SJCRH30 (cell line): ENCODE data around the gene POMC. TPM values are rescaled to one million over a fixed set of nuclear protein-coding genes. Genes with fewer than 3 reads are reported as not detected.
"Not testable (repeated sequence)": the region's sequence is repeated elsewhere in the genome, so short reads cannot be mapped to it uniquely, and the experiment has no call there.

Experiments used
- DNase-seq, 2 experiments: peaks; one replicate each; pipeline ENCODE4 v3.0.0-alpha.2; 2015 to 2020
- H3K27ac ChIP-seq: fragments of 250-450 bp; sonication (Bioruptor Pico); 2 replicates; pipeline ENCODE4 v1.5.1; 2020; ENCODE audit warnings: mild to moderate bottlenecking, moderate library complexity
- H3K27me3 ChIP-seq: fragments of 250-450 bp; sonication (Bioruptor Pico); 2 replicates; pipeline ENCODE4 v1.5.1; 2020; ENCODE audit warnings: mild to moderate bottlenecking, moderate library complexity
- H3K36me3 ChIP-seq: fragments of 250-450 bp; sonication (Bioruptor Pico); 2 replicates; pipeline ENCODE4 v1.5.1; 2020; ENCODE audit warnings: mild to moderate bottlenecking, moderate library complexity
- H3K4me1 ChIP-seq: fragments of 250-450 bp; sonication (Bioruptor Pico); 2 replicates; pipeline ENCODE4 v1.5.1; 2020; ENCODE audit warnings: mild to moderate bottlenecking, moderate library complexity
- H3K4me3 ChIP-seq: fragments of 250-450 bp; sonication (Bioruptor Pico); 2 replicates; pipeline ENCODE4 v1.5.1; 2020; ENCODE audit warnings: mild to moderate bottlenecking, moderate library complexity
- H3K9me3 ChIP-seq: fragments of 250-450 bp; sonication (Bioruptor Pico); replicated peaks from 2 replicates; pipeline ENCODE4 v1.5.1; 2020; ENCODE audit warnings: mild to moderate bottlenecking, moderate library complexity
- total RNA-seq: library from RNA; depleted of rRNA; stranded (reverse); fragments of >200 nt; shearing (Covaris generic); gene quantifications from 2 replicates; pipeline ENCODE4 v1.2.3, GENCODE V29; 2014

Gene POMC
- total RNA-seq, 1 experiment from 2014 or later = not detected

DNA sequence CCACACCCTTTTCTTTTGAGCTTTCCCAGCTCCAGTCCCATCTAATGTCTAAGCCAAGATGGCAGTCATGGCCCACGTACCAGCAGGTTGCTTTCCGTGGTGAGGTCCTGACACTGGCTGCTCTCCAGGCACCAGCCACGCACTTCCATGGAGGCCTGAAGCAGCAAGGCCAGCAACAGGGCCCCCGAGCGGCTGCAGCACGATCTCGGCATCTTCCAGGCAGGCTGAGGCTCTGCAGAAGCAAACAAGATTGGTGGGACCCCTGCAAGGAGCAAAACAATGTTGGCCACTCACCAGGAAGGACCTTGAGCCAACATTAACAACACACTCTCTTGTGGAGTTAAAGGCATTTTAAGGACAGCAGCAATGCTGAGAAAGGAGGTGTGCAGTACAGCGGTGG lies 3.8 kb downstream of the POMC start:
- Histone ChIP-seq H3K4me1 (peaks cover 8% of the 10 kb centered on the region), H3K27me3 (peaks cover 19% of the 10 kb centered on the region; the same call in 1 of the 2 replicates), H3K36me3 (no peaks in the 10 kb centered on the region), H3K4me3 (no peak overlapping the region), H3K9me3 (no peaks in the 10 kb centered on the region), H3K27ac (no peak overlapping the region)
- DNase-seq = no peak

GRCh38 chr2:25162061-25162460 lies 6.3 kb downstream of the POMC start:
- not testable (repeated sequence) for H3K27ac ChIP-seq, H3K36me3 ChIP-seq, DNase-seq, H3K27me3 ChIP-seq, H3K9me3 ChIP-seq, H3K4me3 ChIP-seq, H3K4me1 ChIP-seq

DNA sequence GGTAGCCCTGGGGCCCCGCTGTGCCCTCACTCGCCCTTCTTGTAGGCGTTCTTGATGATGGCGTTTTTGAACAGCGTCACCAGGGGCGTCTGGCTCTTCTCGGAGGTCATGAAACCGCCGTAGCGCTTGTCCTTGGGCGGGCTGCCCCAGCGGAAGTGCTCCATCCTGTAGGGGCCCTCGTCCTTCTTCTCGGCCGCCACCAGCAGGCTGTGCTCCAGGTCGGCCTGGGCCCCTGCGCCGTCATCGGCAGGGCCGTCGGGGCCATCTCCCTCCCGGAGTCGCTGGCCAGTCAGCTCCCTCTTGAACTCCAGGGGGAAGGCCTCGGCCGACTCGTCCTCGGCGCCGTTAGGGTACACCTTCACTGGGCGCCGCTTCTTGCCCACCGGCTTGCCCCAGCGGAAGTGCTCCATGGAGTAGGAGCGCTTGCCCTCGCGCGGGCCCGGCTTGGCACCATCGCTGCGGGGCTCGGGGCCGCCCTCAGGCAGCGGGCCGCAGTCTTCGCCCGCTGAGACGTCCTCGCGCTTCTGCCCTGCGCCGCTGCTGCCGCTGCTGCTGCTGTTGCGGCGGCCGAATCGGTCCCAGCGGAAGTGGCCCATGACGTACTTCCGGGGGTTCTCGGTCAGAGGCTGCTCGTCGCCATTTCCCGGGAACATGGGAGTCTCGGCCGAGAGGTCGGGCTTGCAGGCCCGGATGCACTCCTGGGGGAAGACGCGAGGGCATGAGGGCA lies 7.2 kb downstream of the POMC start:
- peaks cover 8% of the 10 kb centered on the region for H3K4me1 ChIP-seq
- no peak overlapping the region for H3K27ac ChIP-seq
- no peak for DNase-seq
- H3K27me3 ChIP-seq = 0 out of 2 replicates have a peak, but pooled peaks cover 4% of the 10 kb centered on the region
- H3K4me3 ChIP-seq = no peak overlapping the region
- no peaks in the 10 kb centered on the region for H3K9me3 ChIP-seq
- H3K36me3 ChIP-seq = no peaks in the 10 kb centered on the region

GRCh38 chr2:25160376-25160775 lies 8.0 kb downstream of the POMC start:
- 0 out of 2 replicates have a peak, but pooled peaks cover 4% of the 10 kb centered on the region for H3K27me3 ChIP-seq
- no peak for DNase-seq
- H3K27ac ChIP-seq = no peak overlapping the region
- H3K9me3 ChIP-seq = no peaks in the 10 kb centered on the region
- no peaks in the 10 kb centered on the region for H3K36me3 ChIP-seq
- no peak overlapping the region for H3K4me3 ChIP-seq
- H3K4me1 ChIP-seq = peaks cover 8% of the 10 kb centered on the region

DNA sequence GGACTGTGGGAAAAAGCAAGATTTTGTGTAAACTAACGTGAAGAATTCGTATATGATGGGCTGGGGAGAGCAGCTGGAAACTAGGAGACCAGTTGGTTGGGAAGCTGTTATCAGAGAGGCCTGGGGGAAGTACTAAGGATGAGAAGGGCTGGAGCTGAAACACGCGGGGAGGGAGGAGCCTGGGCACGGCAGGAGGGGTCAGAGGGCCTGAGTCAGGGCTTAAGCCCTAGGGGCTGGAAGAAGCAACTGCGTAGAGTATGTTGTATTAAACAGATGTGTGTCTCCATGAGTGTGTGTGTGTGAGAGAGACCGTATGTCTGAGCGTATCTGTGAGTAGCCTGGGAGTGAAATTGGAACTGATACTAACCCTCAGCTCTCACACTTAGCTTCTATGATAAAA lies 8.4 kb downstream of the POMC start:
- Histone ChIP-seq H3K9me3 (no peaks in the 10 kb centered on the region), H3K27ac (no peak overlapping the region)
- peak; percentile 72 to 74 for DNase-seq

DNA sequence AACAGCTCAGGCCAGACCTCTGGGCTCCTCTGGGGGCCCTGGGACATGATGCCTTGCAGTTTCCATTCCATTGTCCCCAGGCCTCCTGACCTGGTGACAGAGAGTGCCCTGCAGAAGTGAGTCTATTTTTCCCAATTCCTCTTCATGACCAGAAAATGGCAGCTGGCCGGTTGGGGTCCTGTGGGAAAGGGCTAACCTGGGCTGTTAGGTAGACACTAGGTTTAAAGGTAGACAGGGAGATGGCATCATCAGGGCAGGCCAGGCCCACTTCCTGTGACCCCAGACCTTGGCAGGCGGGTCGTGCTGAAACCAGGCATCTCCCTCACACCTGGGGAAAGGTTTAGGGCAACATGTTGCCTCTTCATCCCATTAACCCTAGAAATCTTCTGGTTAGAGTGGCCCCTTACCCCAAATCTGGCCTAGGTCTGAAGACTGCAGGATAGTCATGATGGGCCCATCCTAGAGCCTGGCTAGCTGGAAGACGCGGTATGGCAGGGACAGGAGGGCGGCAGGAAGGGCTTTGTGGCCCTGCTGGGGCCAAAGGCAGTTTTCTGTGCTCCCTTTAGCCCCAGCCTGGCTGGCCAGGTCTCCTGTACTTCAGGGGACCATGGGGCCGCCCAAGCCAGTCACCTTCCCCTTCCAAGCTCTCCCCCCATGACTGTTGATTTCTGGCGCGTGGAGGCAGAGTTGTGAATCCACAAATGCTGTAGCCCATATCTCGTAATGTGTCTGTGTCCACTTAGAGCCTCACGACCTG lies 10.1 kb downstream of the POMC start:
- H3K36me3 ChIP-seq = no peaks in the 10 kb centered on the region
- DNase-seq = no peak
- peaks cover 8% of the 10 kb centered on the region for H3K4me1 ChIP-seq
- no peak overlapping the region for H3K4me3 ChIP-seq
- no peaks in the 10 kb centered on the region for H3K9me3 ChIP-seq
- H3K27me3 ChIP-seq = no peaks in the 10 kb centered on the region
- no peak overlapping the region for H3K27ac ChIP-seq

More for the DNA sequence above, 8.4 kb downstream of the POMC start:
- Histone ChIP-seq H3K4me3 (no peak overlapping the region), H3K36me3 (no peaks in the 10 kb centered on the region), H3K4me1 (peaks cover 8% of the 10 kb centered on the region), H3K27me3 (0 out of 2 replicates have a peak, but pooled peaks cover 4% of the 10 kb centered on the region)

- H3K9me3 ChIP-seq = no peaks in the 10 kb centered on the region
- H3K36me3 ChIP-seq = no peaks in the 10 kb centered on the region
- DNase-seq = no peak
- H3K27ac ChIP-seq = no peak overlapping the region
- H3K4me3 ChIP-seq = no peak overlapping the region
- no peaks in the 10 kb centered on the region for H3K27me3 ChIP-seq
- H3K4me1 ChIP-seq = peaks cover 23% of the 10 kb centered on the region
Measured at GRCh38 chr2:25155401-25155800, 13.0 kb downstream of the POMC start.

DNA sequence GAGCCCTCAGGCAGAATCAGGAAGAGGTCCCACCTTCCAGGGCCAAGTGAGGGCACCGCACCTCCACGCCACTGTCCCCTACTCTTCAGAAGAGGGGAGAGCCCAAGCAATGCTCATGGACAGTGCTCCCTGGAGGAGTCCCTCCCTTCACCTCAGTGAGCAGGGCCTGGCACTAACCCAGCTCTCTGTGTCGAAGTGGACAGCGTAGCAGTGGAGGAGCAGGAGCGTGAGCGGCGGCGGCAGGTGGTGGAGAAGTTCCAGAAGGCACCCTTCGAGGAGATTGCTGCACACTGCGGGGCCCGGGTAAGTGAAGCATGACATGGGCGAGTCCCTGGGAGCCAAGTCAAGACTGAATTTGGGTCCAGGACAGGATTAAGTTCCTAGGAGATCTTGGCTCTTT lies 16.7 kb downstream of the POMC start:
- H3K27ac ChIP-seq = peak overlapping the region; percentile 33
- H3K36me3 ChIP-seq = no peaks in the 10 kb centered on the region
- peak; percentile 96 to 97 for DNase-seq
- no peaks in the 10 kb centered on the region for H3K27me3 ChIP-seq
- H3K4me3 ChIP-seq = peak overlapping the region; percentile 8; the same call in 1 of the 2 replicates
- H3K9me3 ChIP-seq = no peaks in the 10 kb centered on the region
- peaks cover 15% of the 10 kb centered on the region for H3K4me1 ChIP-seq

- H3K36me3 ChIP-seq, H3K9me3 ChIP-seq, H3K27ac ChIP-seq, H3K27me3 ChIP-seq, H3K4me3 ChIP-seq: not testable (repeated sequence)
- H3K4me1 ChIP-seq = peaks cover 15% of the 10 kb centered on the region
- DNase-seq = peak in 1 of 2 experiments; percentile 48
Measured at GRCh38 chr2:25150993-25151392, 17.4 kb downstream of the POMC start.

DNA sequence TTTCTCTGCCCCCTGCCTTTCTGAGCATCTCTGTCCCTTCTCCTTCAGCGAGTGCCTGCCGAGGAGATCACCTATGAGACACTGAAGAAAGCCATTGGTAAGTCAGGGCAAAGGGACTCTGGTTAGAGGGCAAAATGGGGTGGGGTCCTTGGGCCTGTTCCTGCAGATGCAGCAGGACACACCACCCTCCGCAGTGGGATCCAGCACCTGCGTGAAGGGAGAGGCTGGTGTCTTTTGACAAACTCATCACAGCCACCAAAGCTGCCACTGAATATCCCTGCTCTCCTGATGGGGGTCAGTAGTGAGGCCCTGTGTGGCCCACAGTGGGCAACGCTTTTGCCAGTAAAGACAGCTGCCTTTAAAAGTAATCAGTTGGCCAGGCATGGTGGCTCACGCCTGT lies 18.7 kb downstream of the POMC start:
- H3K36me3 ChIP-seq = no peaks in the 10 kb centered on the region
- no peak for DNase-seq
- peaks cover 15% of the 10 kb centered on the region for H3K4me1 ChIP-seq
- no peak overlapping the region for H3K4me3 ChIP-seq
- no peak overlapping the region for H3K27ac ChIP-seq
- no peaks in the 10 kb centered on the region for H3K9me3 ChIP-seq
- H3K27me3 ChIP-seq = no peaks in the 10 kb centered on the region

DNA sequence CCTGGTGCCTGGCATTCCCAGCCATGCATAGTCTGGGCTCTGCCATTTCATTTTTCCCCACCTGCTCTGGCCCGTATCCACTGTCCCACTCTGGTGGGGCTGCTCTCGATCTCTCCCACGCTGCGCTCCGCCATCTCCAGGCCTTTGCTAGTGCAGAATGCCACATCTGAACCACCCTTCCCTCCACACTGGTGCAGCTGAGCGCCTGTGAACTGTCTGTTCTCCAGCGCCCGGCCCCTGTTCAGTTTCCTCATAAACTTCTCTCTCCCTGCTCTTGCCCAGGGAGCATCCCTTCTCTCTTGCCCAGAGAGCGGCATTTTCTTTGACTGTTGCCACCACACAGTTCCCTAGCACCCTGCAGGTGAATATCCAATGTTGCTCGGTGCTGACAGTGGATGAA lies 21.5 kb downstream of the POMC start:
- Histone ChIP-seq H3K4me1 (peaks cover 9% of the 10 kb centered on the region), H3K9me3 (no peaks in the 10 kb centered on the region), H3K36me3 (no peaks in the 10 kb centered on the region), H3K27ac (no peak overlapping the region), H3K27me3 (no peaks in the 10 kb centered on the region), H3K4me3 (no peak overlapping the region)
- no peak for DNase-seq

DNA sequence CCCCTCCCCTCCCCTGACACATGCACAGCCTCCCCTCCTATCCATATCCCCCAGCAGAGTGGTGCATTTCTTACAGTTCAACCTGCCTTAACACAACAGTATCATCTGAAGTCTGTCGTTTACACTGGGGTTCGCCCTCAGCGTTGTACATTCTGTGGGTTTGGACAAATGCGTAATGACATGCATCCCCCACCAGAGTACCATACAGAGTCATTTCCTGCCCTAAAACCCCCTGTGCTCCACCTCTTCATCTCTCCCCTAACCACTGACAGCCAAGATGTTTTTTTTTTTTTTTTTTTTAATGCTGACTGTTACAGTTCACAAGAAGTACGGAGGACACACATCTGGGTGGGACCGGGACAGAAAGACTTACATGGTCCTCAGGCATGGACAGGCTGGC lies 22.6 kb downstream of the POMC start:
- H3K4me1 ChIP-seq = no peaks in the 10 kb centered on the region
- DNase-seq = no peak
- no peaks in the 10 kb centered on the region for H3K9me3 ChIP-seq
- H3K27ac ChIP-seq = no peak overlapping the region
- H3K36me3 ChIP-seq = no peaks in the 10 kb centered on the region
- H3K27me3 ChIP-seq = no peaks in the 10 kb centered on the region
- H3K4me3 ChIP-seq = no peak overlapping the region

- H3K27me3 ChIP-seq = no peaks in the 10 kb centered on the region
- no peaks in the 10 kb centered on the region for H3K36me3 ChIP-seq
- DNase-seq = no peak
- H3K9me3 ChIP-seq = 0 out of 2 replicates have a peak, but pooled peaks cover 3% of the 10 kb centered on the region
- no peak overlapping the region for H3K27ac ChIP-seq
- no peaks in the 10 kb centered on the region for H3K4me1 ChIP-seq
- no peak overlapping the region for H3K4me3 ChIP-seq
Measured at GRCh38 chr2:25141120-25141519, 27.3 kb downstream of the POMC start.

GRCh38 chr2:25140535-25140934 lies 27.8 kb downstream of the POMC start:
- not testable (repeated sequence) for H3K4me1 ChIP-seq, H3K27ac ChIP-seq, H3K27me3 ChIP-seq, H3K36me3 ChIP-seq, H3K4me3 ChIP-seq, H3K9me3 ChIP-seq, DNase-seq

- no peaks in the 10 kb centered on the region for H3K36me3 ChIP-seq
- no peak overlapping the region for H3K27ac ChIP-seq
- no peak for DNase-seq
- H3K27me3 ChIP-seq = no peaks in the 10 kb centered on the region
- no peaks in the 10 kb centered on the region for H3K4me1 ChIP-seq
- H3K4me3 ChIP-seq = no peak overlapping the region
- no peaks in the 10 kb centered on the region for H3K9me3 ChIP-seq
Measured at GRCh38 chr2:25132693-25133092, 35.7 kb downstream of the POMC start.
